ENCODE results near the gene IPO5. TPM values are rescaled to one million over a fixed set of nuclear protein-coding genes. Genes with fewer than 3 reads are reported as not detected.

Gene IPO5
- total and polyA plus RNA-seq, 12 donors, result 20.1 to 87.2 (median 74.0) TPM

DNA sequence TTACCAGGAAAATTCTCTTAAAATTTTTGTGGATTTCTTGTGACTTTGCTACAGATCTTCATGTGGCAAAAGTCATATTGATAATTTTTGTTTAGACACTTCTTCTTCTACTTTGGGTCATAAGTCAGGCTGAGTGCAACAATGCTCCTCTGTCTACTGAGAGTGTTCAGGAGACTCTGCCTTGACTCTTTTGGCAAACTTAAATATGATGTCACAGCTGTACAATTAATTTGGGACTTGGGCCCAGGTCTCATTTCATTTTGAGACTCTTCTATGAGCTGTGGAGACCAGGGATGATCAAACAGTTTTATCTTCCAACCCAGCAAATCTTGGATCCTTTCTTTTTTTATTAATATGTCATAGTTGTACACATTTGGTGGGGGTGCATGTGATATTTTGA, 19.7 kb upstream of the IPO5 start:
- no peak for DNase-seq
- Histone ChIP-seq H3K36me3 (replicated peaks in 1 of 2) (no peaks in the 10 kb centered on the region), H3K4me1 (replicated peaks in 1 of 2) (no peaks in the 10 kb centered on the region), H3K4me3 (no peak overlapping the region), H3K27ac (no peak overlapping the region), H3K27me3 (no peaks in the 10 kb centered on the region), H3K9me3 (replicated peaks in 1 of 3) (no peaks in the 10 kb centered on the region)
- intact Hi-C loops (cut with DNase I), result no loop called here
- TF ChIP-seq CTCF (IDR thresholded peaks at IDR 0.05) (no peak), POLR2A (IDR thresholded peaks at IDR 0.05) (no peak)

- Histone ChIP-seq H3K27me3 (no peaks in the 10 kb centered on the region), H3K27ac (no peak overlapping the region), H3K4me1 (replicated peaks in 1 of 2) (no peaks in the 10 kb centered on the region), H3K36me3 (replicated peaks in 1 of 2) (no peaks in the 10 kb centered on the region), H3K9me3 (replicated peaks in 1 of 3) (no peaks in the 10 kb centered on the region), H3K4me3 (no peak overlapping the region)
- intact Hi-C loops (cut with DNase I), result no loop called here
- no peak for DNase-seq
- TF ChIP-seq POLR2A (IDR thresholded peaks at IDR 0.05) (no peak), CTCF (IDR thresholded peaks at IDR 0.05) (no peak)
- 34 to 57% (median 41%) methylated on average over 4 to 5 of the region's 5 CpGs for WGBS, 4 donors
Observed at GRCh38 chr13:97934590-97934989, 18.9 kb upstream of the IPO5 start.

DNA sequence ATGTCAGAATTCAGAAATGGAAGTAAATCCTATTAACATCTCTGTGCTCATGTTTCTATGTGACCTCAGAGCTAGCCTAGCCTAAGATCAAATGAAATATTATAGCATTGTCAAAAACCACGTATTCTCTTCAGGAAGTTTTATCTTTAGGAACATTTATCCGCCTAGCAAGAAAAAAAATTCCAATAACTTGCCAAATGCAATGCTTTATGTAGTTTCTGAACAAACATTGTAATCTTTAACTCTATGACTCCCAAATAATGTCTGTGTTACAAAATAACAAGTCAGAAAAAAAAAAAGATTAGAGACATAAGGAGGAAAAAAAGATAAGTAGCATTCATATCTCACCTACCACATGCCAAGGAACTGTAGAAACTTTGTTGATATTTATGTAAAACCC, 18.4 kb upstream of the IPO5 start:
- no peaks in the 10 kb centered on the region for H3K9me3 ChIP-seq (replicated peaks in 1 of 3)
- no peaks in the 10 kb centered on the region for H3K27me3 ChIP-seq
- H3K27ac ChIP-seq, result no peak overlapping the region
- intact Hi-C loops (cut with DNase I), result no loop called here
- H3K36me3 ChIP-seq (replicated peaks in 1 of 2), result no peaks in the 10 kb centered on the region
- no peak for TF ChIP-seq POLR2A (IDR thresholded peaks at IDR 0.05)
- TF ChIP-seq CTCF (IDR thresholded peaks at IDR 0.05), result no peak
- WGBS, 4 donors, result 56 to 60% (median 59%) methylated on average over 2 of the region's 2 CpGs
- no peaks in the 10 kb centered on the region for H3K4me1 ChIP-seq (replicated peaks in 1 of 2)
- DNase-seq, result no peak
- no peak overlapping the region for H3K4me3 ChIP-seq

DNA sequence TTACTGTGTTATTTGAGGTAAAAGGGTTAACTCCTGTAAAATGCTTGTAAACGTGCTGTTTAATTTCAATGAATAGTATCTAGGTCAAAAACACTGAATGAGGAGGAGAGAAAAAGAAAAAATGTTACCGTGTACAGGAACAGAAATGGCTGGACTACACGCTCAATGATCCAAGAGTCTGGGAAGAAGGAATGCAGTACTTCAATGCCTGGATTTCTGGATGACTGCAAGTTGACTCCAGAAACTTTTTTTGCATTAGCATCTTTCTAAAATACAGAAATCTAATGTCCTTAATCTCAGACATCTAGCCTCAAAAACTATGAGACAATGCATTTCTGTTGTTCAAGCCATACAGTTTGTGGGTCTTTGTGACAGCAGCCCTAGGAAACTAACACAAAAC, 17.4 kb upstream of the IPO5 start:
- no peak for DNase-seq
- Histone ChIP-seq H3K27me3 (no peaks in the 10 kb centered on the region), H3K9me3 (replicated peaks in 1 of 3) (no peaks in the 10 kb centered on the region), H3K27ac (no peak overlapping the region), H3K36me3 (replicated peaks in 1 of 2) (no peaks in the 10 kb centered on the region), H3K4me1 (replicated peaks in 1 of 2) (no peaks in the 10 kb centered on the region), H3K4me3 (no peak overlapping the region)
- intact Hi-C loops (cut with DNase I), result no loop called here
- TF ChIP-seq CTCF (IDR thresholded peaks at IDR 0.05) (no peak), POLR2A (IDR thresholded peaks at IDR 0.05) (no peak)
- WGBS, 4 donors, result 58 to 74% (median 65%) methylated on average over 3 of the region's 3 CpGs

All from adrenal gland (tissue), 12 donors.